Measurements from ENCODE around the gene TOMM70.

- TF ChIP-seq RCOR1 (IDR thresholded peaks at IDR 0.05; ENCODE audit: low read depth, low read length) (no peak), CTCF (IDR thresholded peaks at IDR 0.05) (peak; percentile 8; the same call in 1 of the 3 replicates), POLR2A (IDR thresholded peaks at IDR 0.05; ENCODE audit: low read length) (no peak), PBX3 (IDR thresholded peaks at IDR 0.05) (no peak), KDM5A (IDR thresholded peaks at IDR 0.05) (no peak), HES2 (IDR thresholded peaks at IDR 0.05) (no peak), CHD2 (IDR thresholded peaks at IDR 0.05; ENCODE audit: low read length, partially characterized antibody) (no peak)
Measured at GRCh38 chr3:100403362-100404249, 2.7 kb upstream of the TOMM70 start.

Data from A549 (cell line).